Measurements from ENCODE around the gene KCNC4.

KCNC4 gene

DNA sequence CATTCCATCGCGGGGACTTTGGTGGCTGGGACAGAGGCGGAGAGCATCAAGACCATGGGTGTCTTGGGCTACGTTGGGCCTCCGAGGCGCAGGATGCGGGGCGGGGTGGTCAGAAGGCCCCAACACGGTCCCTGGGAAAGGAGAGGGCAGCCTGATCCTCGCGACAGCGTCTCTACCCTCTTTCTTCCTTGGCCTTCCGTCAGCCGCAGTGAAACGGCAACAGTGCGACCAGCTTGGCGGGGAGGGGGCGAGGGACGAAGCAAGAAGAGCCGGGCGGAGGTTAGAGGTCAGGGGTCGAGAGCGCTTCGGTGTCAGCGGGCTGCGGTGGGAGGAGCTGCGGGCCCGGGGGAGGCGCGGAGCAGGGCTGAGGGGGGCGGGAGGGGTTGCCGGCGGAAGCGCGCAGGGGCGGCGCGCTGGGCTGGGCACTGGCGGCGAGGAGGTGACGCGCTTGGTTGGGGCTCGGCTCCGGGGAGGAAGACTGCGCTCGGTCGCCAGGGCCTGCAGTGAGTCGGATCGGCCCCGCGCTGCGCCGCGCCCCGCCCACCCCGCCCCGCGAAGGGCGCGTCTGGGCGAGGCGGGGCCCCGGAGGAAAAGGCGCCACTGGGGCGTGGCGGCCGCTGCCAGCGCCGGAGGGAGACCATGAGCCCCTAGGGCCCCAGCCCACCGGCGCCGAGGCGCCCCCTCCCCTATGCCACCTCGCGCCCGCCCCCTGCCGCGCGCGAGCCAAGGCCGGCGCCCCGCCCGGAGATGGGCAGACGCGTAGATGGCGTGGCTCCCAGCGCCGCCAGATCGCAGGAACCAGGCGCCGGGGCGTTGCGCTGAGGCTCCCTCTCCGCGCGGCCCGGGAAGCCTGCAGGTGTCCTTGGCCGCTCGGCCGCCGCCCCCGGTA is at the start of gene KCNC4:
Gene KCNC4, plus strand, starts transcription at position 600 of the 889 bp plus-strand sequence. CDS start 1,186 bp downstream, outside the sequence.
- H3K27ac ChIP-seq: peak within 1 kb of the TSS; percentile 74
- TF ChIP-seq, protein P1, sequence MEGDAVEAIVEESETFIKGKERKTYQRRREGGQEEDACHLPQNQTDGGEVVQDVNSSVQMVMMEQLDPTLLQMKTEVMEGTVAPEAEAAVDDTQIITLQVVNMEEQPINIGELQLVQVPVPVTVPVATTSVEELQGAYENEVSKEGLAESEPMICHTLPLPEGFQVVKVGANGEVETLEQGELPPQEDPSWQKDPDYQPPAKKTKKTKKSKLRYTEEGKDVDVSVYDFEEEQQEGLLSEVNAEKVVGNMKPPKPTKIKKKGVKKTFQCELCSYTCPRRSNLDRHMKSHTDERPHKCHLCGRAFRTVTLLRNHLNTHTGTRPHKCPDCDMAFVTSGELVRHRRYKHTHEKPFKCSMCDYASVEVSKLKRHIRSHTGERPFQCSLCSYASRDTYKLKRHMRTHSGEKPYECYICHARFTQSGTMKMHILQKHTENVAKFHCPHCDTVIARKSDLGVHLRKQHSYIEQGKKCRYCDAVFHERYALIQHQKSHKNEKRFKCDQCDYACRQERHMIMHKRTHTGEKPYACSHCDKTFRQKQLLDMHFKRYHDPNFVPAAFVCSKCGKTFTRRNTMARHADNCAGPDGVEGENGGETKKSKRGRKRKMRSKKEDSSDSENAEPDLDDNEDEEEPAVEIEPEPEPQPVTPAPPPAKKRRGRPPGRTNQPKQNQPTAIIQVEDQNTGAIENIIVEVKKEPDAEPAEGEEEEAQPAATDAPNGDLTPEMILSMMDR (conservative IDR thresholded peaks at IDR 0.05): no peak; the same call in 1 of the 2 replicates

DNA sequence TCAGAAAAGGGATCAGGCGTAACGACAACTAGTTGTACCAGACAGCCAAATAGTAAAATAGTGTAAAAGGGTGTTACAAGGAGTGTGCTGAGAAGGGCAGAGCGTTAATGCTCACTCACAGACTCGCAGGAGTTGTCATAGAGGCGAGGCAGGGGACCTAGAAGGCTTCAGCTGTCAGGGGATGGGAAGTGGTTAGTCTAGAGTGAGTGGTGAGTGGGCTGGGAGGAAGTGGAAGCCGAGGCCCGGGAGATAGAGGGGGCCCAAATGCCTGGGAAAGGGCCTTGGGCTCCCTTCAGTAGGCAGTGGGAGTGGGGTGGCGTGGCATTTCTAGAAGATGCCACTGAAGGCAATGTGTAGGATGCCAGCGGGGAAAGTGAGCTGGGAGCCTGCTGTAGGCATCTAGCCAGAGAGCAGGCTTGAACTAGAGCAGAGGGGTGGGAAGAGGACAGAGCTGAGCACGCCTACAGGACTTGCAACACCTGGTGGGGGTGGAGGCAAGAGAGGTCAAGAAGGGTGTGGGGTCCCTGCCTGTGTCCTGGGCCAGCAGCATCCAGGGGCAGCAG is 49.5 kb upstream of the KCNC4 start:
- TF ChIP-seq, protein P1 (conservative IDR thresholded peaks at IDR 0.05): no peak

DNA sequence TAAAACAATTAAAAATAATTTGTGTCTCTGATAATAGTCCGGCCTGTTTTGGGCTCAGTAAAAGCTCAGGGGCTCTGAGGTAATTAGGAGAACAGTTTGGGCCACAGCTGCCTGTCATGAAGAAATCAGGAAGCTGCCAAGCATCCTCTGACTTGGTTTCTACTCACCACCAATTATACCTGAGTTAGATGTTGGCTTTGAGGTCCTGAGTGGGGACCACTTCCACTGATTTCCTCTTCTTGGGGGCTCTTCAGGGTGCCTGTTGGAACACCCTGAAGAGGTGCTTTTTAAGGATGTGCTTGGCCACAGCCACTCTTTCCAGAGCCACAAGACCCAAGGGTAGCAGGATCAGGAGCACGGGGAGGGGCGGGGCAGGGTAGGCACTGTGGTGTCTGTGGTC is 48.9 kb upstream of the KCNC4 start:
- TF ChIP-seq, protein P1 (conservative IDR thresholded peaks at IDR 0.05): no peak
- no peak overlapping the region for H3K27ac ChIP-seq

More for the DNA sequence above, 49.5 kb upstream of the KCNC4 start:
- H3K27ac ChIP-seq: no peak overlapping the region

DNA sequence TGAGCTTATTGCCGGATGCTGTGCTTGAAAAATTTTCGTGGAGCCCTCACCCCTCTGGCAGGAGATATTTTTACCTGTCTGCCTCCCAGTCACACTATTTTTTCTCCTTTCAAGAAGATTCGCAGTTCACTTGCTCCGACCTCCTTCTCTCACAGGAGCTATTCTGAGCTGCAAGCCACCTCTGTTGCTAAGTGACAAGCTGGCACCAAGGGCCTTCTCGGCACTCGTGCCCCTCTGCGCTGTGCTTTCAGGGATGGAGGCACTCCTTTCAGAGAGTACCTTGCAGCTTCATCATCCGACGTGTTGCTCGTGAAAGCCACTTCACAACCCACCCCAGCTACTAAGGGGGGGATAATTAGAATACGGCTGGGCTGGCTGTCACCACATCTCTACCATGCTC is 48.3 kb upstream of the KCNC4 start:
- H3K27ac ChIP-seq: no peak overlapping the region
- TF ChIP-seq, protein P1 (conservative IDR thresholded peaks at IDR 0.05): no peak

DNA sequence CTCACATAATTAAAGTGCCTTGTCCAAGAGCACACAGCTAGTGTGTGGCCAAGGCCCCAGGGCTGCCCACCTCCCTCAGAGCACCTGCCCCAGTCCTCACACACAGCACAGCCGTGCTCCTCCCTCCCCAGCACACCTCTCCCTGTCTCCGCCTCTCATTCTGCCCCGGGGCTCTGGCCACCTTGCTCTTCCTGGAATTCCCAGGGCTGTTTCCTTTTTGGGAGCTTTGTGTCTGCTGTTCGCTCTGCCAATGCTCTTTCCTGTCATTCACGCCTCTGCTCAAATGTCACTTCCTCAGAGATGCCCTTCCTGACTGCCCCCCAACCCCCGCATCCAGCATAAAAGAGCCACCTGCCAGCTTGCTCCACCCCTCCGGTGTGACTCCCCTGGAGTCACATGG is 46.5 kb upstream of the KCNC4 start:
- peak overlapping the region; percentile 83 for H3K27ac ChIP-seq
- TF ChIP-seq, protein P1 (conservative IDR thresholded peaks at IDR 0.05): no peak

DNA sequence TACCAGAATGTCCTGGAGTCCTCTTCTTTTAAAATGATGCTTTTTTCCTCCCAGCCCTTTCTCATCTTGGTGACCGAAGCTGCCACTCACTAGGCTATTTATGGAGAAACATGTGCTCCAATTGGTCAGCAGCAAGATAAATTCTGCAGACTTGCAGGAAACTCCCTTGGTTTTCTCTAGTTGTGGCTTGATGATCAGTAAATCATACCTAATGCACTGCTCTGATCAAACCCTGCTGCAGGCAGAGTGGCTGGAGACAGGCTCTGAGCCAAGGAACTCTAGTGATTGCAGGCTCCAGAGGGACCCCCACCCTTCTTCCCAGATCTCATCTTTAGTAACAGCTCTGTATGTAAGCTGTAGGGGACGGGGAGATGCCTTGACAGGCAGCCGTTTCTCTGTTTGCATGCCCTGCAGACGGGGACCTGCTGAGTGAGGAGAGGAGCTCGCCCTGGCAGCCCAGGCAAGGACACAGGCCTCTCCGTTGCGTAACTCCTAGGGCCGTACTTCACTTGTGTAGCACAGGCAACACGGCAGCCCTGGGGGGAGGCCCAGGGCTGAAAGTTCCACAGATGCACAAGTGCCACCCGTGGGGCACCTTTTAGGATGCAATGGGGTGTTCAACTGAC is 45.3 kb upstream of the KCNC4 start:
- TF ChIP-seq, protein P1 (conservative IDR thresholded peaks at IDR 0.05): no peak

DNA sequence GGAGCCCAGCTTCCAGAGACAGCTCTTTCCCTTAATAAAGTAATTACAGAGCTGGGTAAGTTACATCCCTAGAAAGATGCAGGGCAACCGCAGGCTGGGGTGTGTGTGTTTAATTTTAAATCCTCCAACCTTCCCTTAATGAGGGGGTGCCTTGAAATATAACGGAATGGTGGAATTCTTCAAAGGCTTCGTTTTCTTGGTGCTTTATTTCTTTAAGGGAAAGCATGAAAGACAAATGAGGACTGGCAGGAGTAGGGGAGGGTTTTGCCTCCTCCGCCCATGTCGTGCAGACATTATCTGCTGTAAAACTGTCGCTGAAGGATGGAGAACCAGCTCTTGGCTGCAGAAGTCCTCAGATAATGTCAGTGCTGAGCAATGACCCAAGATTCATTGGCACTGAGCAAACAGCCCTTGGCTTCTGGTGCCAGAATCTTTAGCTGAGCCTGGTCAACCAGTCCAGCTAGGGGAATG is 44.3 kb upstream of the KCNC4 start:
- TF ChIP-seq, protein P1 (conservative IDR thresholded peaks at IDR 0.05): no peak; the same call in 1 of the 2 replicates
- peak overlapping the region; percentile 83 for H3K27ac ChIP-seq

More for the DNA sequence above, 45.3 kb upstream of the KCNC4 start:
- peak overlapping the region; percentile 83 for H3K27ac ChIP-seq
